GM19395 (cell line): ENCODE measurements around the gene IFITM2.
"Not testable (repeated sequence)": the region's sequence is repeated elsewhere in the genome, so short reads cannot be mapped to it uniquely, and the experiment has no call there.

Source experiments
- ATAC-seq: cut with Tn5 transposase; IDR thresholded peaks from one replicate; pipeline ENCODE4 v1.9.1; 2021; ENCODE audit warnings: mild to moderate bottlenecking, moderate library complexity; ENCODE audit not compliant: unreplicated experiment

IFITM2 gene

DNA sequence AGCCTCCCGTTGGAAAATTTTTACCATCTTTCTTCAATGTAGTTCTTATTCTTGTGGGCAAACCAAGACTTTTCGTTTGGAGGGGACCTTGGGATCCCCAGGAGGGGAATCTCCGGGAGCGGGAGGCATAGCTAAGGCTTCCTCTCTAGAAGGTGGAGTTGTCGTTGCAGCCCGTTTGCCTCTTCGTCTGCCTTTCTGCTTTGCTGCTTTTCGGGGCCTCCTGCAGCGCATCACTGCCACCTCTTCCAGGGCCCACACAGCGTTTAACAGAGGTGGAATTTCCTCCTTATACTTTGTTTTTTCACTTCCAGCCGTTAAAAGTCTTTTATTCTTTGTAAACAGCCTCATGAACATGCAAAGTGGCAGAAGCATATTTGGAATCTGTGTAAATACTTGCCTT is 16.5 kb downstream of the IFITM2 start:
- no peak for ATAC-seq

DNA sequence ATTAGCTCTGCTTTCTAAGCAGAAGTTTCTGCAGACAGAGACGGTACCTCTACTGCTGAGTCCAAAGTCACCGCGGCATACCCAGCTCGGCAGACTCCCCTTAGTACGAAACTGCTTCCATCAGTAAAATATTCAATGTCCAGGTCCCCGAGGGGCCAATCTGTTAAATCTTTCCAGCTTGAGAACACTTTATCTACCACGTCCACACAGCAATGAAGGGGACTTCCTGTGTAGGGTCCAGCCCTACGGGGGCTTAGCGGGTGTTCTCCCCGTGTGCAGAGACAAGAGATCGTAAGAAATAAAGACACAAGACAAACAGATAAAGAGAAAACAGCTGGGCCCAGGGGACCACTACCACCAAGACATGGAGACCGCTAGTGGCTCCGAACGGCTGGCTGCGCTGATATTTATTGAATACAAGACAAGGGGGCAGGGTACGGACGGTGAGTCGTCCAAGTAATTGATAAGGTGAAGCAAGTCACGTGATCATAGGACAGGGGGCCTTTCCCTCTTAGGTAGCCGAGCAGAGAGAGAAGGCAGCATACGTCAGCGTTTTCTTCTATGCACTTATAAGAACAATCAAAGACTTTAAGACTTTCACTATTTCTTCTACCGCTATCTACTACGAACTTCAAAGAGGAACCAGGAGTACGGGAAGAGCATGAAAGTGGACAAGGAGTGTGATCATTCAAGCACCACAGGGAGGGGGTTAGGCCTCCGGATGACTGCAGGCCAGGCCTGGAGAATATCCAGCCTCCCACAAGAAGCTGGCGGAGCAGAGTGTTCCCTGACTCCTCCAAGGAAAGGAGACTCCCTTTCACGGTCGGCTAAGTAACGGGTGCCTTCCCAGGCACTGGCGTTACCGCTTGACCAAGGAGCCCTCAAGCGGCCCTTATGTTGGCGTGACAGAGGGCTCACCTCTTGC is 17.2 kb downstream of the IFITM2 start:
- ATAC-seq, result not testable (repeated sequence)

DNA sequence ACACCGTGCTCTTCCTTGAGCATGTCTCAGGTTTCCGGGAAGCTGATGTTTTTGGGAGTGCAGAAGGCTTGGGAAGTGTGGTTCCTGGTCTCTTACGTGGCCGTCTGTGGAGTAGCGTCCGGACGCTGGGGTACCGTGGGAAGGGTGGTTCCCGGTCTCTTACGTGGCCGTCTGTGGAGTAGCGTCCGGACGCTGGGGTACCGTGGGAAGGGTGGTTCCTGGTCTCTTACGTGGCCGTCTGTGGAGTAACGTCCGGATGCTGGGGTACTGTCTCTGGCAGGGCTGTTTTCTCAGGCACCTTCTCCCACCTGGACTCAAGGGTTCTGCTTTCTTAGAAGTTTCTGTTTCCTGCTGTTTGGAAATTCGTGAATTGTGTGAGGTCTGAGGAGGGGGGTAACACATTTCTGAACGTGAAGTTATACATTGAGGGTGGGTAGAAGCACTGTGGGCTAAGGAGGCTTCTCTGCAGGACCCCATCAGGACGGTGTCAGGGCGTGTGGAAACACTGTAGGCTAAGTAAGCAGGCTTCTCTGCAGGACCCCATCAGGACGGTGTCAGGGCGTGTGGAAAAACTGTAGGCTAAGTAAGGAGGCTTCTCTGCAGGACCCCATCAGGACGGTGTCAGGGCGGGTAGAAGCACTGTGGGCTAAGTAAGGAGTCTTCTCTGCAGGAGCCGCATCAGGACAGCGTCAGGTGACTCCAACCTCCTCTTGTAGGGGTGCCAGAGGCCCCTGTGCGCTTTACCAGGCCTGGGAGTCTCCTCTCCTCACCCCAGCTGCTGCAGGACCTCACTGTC is 18.4 kb downstream of the IFITM2 start:
- ATAC-seq, result no peak

- no peak for ATAC-seq
Observed at GRCh38 chr11:326592-326841, 18.9 kb downstream of the IFITM2 start.

- peak; percentile 70 for ATAC-seq
Observed at GRCh38 chr11:326842-327580, 19.4 kb downstream of the IFITM2 start.

DNA sequence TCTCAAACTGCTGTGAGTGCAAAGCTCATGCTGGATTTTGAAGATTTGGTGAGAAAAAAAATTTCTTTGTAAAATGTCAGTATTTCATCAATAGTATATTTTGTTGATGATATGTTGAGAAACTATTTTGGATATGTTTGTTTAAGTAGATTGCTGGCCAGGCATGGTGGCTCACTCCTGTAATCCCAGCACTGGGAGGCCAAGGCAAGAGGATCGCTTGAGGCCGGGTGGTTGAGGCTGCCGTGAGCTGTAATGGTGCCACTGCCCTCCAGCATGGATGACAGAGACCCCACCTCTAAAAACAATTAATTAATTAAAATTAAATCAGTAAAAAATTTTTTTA is 19.9 kb downstream of the IFITM2 start:
- no peak for ATAC-seq

DNA sequence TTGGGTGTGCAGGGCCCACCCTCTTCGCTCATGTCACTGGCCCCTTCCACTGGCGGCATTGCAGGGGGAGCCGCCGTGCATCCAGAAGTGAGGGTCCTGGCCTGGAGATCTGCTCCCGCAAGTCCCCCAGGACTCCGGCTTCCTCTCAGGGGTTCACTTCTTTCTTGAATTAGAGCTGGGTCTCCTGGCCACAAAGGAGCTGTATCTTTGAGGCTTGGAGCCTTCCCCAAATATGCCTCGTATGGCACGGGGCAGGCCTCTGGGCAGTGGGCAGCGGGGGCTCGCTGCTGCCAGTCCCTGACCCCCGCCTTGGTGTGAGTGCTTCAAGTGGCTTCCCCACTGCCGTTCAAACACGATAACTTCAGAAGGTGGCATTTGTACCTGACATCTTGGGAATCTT is 20.4 kb downstream of the IFITM2 start:
- no peak for ATAC-seq

DNA sequence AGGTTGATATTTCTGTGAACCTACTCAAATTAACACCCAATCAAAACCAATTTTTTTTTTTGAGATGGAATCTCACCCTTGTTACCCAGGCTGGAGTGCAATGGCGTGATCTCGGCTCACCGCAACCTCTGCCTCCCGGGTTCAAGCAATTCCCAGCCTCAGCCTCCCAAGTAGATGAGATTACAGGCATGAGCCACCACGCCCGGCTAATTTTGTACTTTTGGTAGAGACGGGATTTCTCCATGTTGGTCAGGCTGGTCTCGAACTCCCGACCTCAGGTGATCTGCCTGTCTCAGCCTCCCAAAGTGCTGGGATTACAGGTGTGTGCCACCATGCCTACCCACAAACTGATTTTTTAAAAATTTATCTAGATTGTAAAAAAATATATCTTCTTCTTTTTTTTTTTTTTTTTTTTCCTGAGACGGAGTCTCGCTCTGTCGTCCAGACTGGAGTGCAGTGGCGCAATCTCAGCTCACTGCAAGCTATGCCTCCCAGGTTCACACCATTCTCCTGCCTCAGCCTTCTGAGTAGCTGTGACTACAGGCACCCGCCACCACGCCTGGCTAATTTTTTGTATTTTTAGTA is 21.0 kb downstream of the IFITM2 start:
- not testable (repeated sequence) for ATAC-seq

DNA sequence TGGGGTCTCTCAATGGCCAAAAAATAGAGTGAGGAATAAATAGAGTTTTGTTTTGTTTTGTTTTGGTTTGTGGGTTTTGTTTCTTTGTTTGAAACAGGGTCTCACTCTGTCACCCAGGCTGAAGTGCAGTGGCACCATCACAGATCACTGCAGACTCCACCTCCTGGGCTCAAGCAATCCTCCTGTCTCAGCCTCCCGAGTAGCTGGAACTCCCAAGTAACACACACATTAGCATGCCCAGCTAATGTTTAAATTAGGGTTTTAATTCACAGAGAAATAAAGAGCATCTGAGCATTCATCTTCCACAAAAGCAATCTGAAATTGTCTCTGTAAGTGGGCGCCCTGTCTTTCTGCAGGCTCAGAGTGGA is 22.3 kb downstream of the IFITM2 start:
- ATAC-seq, result no peak

GRCh38 chr11:330307-330693 is 22.7 kb downstream of the IFITM2 start:
- no peak for ATAC-seq

- no peak for ATAC-seq
Observed at GRCh38 chr11:330694-331357, 23.2 kb downstream of the IFITM2 start.

- ATAC-seq, result no peak
Observed at GRCh38 chr11:331358-332060, 23.9 kb downstream of the IFITM2 start.

- no peak for ATAC-seq
Observed at GRCh38 chr11:332651-333480, 25.2 kb downstream of the IFITM2 start.

DNA sequence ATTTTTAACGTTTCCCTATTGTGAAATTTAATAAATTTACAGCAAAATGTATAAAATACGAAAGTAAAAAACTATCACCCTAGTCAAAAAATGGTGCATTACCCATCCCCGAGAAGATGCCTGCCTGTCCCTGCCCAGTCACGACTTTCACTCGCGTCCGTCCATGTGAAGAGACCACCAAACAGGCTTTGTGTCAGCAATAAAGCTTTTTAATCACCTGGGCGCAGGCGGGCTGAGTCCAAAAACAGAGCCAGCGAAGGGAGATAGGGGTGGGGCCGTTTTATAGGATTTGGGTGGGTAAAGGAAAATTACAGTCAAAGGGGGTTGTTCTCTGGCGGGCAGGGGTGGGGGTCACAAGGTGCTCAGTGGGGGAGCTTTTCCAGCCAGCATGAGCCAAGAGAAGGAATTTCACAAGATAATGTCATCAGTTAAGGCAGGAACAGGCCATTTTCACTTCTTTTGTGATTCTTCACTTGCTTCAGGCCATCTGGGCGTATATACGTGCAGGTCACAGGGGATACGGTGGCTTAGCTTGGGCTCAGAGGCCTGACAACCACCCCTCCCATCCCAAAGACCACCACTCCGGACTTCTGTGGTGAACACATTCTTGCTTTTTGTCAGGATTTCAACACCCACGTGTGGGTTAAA is 26.1 kb downstream of the IFITM2 start:
- not testable (repeated sequence) for ATAC-seq

DNA sequence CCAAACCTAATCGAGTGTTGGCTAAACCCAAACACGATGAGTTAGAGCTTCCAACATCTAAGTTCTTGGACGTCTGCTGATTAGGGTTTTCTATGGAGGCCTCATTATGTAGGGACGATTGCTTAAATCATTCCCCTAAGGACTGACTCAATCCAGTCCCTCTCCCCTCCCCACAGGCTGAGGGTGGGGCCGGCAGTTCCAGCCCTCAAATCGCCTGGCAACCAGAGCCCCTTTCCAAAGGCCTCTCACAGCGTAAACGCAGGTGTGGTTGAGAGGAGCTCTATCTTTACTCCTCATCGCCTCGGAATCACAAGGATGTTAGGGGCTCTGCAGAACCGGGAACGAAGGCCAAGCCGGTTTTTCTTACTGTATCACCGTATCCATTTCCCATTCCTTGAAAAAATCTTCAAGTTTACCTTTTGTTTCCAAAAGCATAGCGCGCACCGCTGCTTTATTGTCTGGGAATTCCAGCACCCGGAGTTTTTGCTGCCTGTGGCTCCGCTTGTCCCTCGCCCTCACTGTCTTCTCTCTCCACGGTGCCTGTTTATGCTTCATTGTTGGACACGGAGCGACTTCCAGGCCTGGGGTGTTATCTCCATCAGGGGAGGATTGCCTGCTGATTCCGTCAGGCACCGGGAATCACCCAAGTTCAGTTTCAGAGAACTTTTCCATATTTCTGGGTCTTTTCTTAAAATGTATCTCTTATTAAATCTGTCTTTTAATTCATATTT is 26.8 kb downstream of the IFITM2 start:
- ATAC-seq, result no peak

GRCh38 chr11:335779-336658 is 28.4 kb downstream of the IFITM2 start:
- ATAC-seq, result no peak

DNA sequence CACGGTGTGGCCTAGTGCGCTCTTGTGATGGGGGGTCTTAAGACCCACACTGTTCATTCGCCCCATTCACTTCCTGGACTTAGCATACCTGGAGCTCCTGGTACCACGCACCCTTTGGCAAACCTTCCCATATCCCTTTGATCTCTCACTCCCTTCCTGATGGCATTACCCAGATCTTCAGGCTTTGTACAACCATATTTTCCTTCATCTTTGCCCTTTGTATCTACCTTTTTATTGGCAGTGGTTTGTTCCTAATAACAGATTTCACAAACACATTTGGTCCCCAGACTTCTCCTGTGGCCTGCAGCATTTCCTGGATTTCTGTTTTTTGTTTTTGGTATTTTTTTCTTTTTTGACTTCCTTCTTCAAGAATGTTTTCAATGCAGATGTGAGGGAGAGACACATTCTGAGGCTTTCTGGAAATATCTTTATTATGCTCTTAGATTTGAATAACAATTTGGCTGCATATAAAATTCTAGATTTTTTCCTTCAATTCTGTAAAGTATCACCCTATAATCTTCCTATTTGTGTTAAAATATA is 29.1 kb downstream of the IFITM2 start:
- no peak for ATAC-seq
